H1 (cell line): ENCODE results near the gene NSUN2. TPM values are rescaled to one million over a fixed set of nuclear protein-coding genes. Genes with fewer than 3 reads are reported as not detected.

Source experiments
- SRF ChIP-seq: IDR thresholded peaks from 2 replicates; pipeline ENCODE4 v1.6.1; 2011; ENCODE audit warnings: mild to moderate bottlenecking, low read depth, low read length, moderate library complexity
- polyA plus RNA-seq, 7 experiments: library from polyadenylated mRNA; depleted of rRNA in 3 of 7; stranded (reverse) in 5 of 7; unstranded in 2 of 7; fragments of >200 nt in 5 of 7; fragments of 200-250 nt in 2 of 7; gene quantifications; 1 replicate in 5 of 7; 2 replicates in 1 of 7; 4 replicates in 1 of 7; pipeline versions ENCODE4 v1.2.1 to v1.2.3, GENCODE V29; 2011 to 2013; ENCODE audit warnings: missing spikeins in 2 of 7, mixed read lengths in 2 of 7
- total RNA-seq: library from RNA; stranded (reverse); fragmentation: NEBNext Ultra II Directional; extraction: Animal tissue kit (Norgen Biotek cat#: 25700); gene quantifications from 2 replicates; pipeline ENCODE4 v1.2.1, GENCODE V29; 2021

The NSUN2 gene
- total and polyA plus RNA-seq, 2 of the 8 experiments (the other 6 are each of a cell fraction or from before 2014, with no cell fraction given): 47.3 to 94.7 TPM

- TF ChIP-seq SRF: no peak
- TF ChIP-seq, all 59 proteins: peak for 0
These were observed 54.0 kb downstream of the NSUN2 start (continued) for GRCh38 chr5:6578676-6579343.
